Common myeloid progenitor, CD34-positive (primary cell): ENCODE data around the gene A3GALT2.

ENCODE experiments used
- CTCF ChIA-PET: fragments of 350-600 bp; sonication (Branson Sonifier 250); formaldehyde crosslinking; loops from one replicate; lab custom pipeline; 2021; ENCODE audit warnings: antibody characterized with exemption; lab: Charles Lee
- POLR2A ChIA-PET: fragments of 350-600 bp; sonication (Branson Sonifier 250); formaldehyde crosslinking; loops from one replicate; lab custom pipeline; 2021; ENCODE audit warnings: antibody characterized with exemption; lab: Charles Lee
- DNase-seq, 3 donors: peaks; one replicate each; pipeline versions ENCODE4 v3.0.0 to v3.0.0-alpha.2; 2013
- H3K27ac ChIP-seq, 2 experiments: 1 replicate in 1 of 2; 2 replicates in 1 of 2; pipeline ENCODE4 v1.7.0; 2013; ENCODE audit warnings: inconsistent platforms in 2 of 2, low read length in 2 of 2, mild to moderate bottlenecking in 2 of 2, low read depth in 1 of 2, moderate library complexity in 1 of 2; ENCODE audit not compliant: severe bottlenecking in 2 of 2, insufficient read depth in 1 of 2, poor library complexity in 1 of 2
- H3K27me3 ChIP-seq, 5 experiments: replicated peaks in 2 of 5; 1 replicate in 3 of 5; 2 replicates in 2 of 5; pipeline versions ENCODE4 v1.6.1 to v1.7.0; 2013; ENCODE audit warnings: low read length in 4 of 5, mild to moderate bottlenecking in 2 of 5, moderate library complexity in 2 of 5, inconsistent platforms in 1 of 5; ENCODE audit not compliant: insufficient read depth in 5 of 5, control insufficient read depth in 4 of 5
- H3K36me3 ChIP-seq, 4 experiments: 1 replicate in 2 of 4; 2 replicates in 2 of 4; pipeline versions ENCODE4 v1.6.1 to v1.7.0; 2013; ENCODE audit warnings: low read length in 3 of 4, control low read depth in 1 of 4, mild to moderate bottlenecking in 1 of 4; ENCODE audit not compliant: control insufficient read depth in 4 of 4, insufficient read depth in 4 of 4
- H3K4me1 ChIP-seq, 4 experiments: 1 replicate in 3 of 4; 2 replicates in 1 of 4; pipeline versions ENCODE4 v1.6.1 to v1.7.1; 2013; ENCODE audit warnings: low read length in 3 of 4, mild to moderate bottlenecking in 3 of 4, control low read depth in 1 of 4, inconsistent platforms in 1 of 4, moderate library complexity in 1 of 4; ENCODE audit not compliant: control insufficient read depth in 4 of 4, insufficient read depth in 4 of 4; ENCODE audit errors: control extremely low read depth in 1 of 4
- H3K4me3 ChIP-seq, 7 experiments: 1 replicate in 4 of 7; 2 replicates in 3 of 7; pipeline versions ENCODE4 v1.5.1 to v1.7.0; 2013; ENCODE audit warnings: mild to moderate bottlenecking in 7 of 7, low read length in 6 of 7, moderate library complexity in 6 of 7, inconsistent platforms in 2 of 7, low read depth in 2 of 7, control low read depth in 1 of 7; ENCODE audit not compliant: insufficient read depth in 4 of 7, control insufficient read depth in 1 of 7; ENCODE audit errors: extremely low read depth in 1 of 7
- H3K9me3 ChIP-seq, 5 experiments: 1 replicate in 4 of 5; 2 replicates in 1 of 5; pipeline versions ENCODE4 v1.6.1 to v1.7.1; 2013; ENCODE audit warnings: low read length in 4 of 5, mild to moderate bottlenecking in 2 of 5, inconsistent platforms in 1 of 5, low read depth in 1 of 5, moderate library complexity in 1 of 5; ENCODE audit not compliant: control insufficient read depth in 4 of 5, insufficient read depth in 2 of 5; ENCODE audit errors: control extremely low read depth in 1 of 5
- WGBS: methylation state at CpG from one replicate; pipeline ENCODE4 v1.1.5; 2013; ENCODE audit not compliant: insufficient coverage; 5-methylcytosine and 5-hydroxymethylcytosine counted together

Gene A3GALT2

GRCh38 chr1:33319186-33319948 lies 1.5 kb downstream of the A3GALT2 start:
- Histone ChIP-seq H3K4me3 (no peak overlapping the region), H3K36me3 (peaks cover 8 to 18% (median 13%) of the 10 kb centered on the region in 4 experiments), H3K27me3 (no peaks in the 10 kb centered on the region), H3K9me3 (no peaks in the 10 kb centered on the region), H3K4me1 (peaks cover 0 to 4% (median 0%) of the 10 kb centered on the region in 4 experiments), H3K27ac (no peak overlapping the region)
- WGBS = 96% methylated on average over 8 of the region's 9 CpGs
- no peak for DNase-seq
- ChIA-PET CTCF (interaction anchor here (1.0 to 1.9 kb wide), 3 partner anchors 23 to 136 kb away, joined by 3 to 10 read pairs (median 3); no protein-coding TSS in a partner anchor), POLR2A (no interaction called here)

GRCh38 chr1:33317946-33318345 lies 3.0 kb downstream of the A3GALT2 start:
- Histone ChIP-seq H3K4me1 (peaks cover 0 to 4% (median 0%) of the 10 kb centered on the region in 4 experiments), H3K4me3 (no peak overlapping the region), H3K27ac (no peak overlapping the region), H3K9me3 (no peaks in the 10 kb centered on the region), H3K36me3 (peaks cover 0 to 3% (median 3%) of the 10 kb centered on the region in 4 experiments), H3K27me3 (no peaks in the 10 kb centered on the region)
- ChIA-PET POLR2A (no interaction called here), CTCF (no interaction called here)
- DNase-seq = no peak
- 42% methylated on average over 2 of the region's 6 CpGs for WGBS

GRCh38 chr1:33317354-33317753 lies 3.5 kb downstream of the A3GALT2 start:
- Histone ChIP-seq H3K27ac (no peak overlapping the region), H3K9me3 (no peaks in the 10 kb centered on the region), H3K27me3 (no peaks in the 10 kb centered on the region), H3K4me1 (peaks cover 0 to 4% (median 0%) of the 10 kb centered on the region in 4 experiments), H3K4me3 (no peak overlapping the region), H3K36me3 (no peaks in the 10 kb centered on the region)
- POLR2A ChIA-PET = interaction anchor here (0.7 kb wide), 1 partner anchor 33 kb away, joined by 3 read pairs; no protein-coding TSS in a partner anchor
- CTCF ChIA-PET = no interaction called here
- 0% methylated on average over 1 of the region's 1 CpG for WGBS
- DNase-seq = no peak

- Histone ChIP-seq H3K27me3 (no peaks in the 10 kb centered on the region), H3K27ac (no peak overlapping the region), H3K4me1 (peaks cover 0 to 4% (median 0%) of the 10 kb centered on the region in 4 experiments), H3K9me3 (no peaks in the 10 kb centered on the region), H3K36me3 (no peaks in the 10 kb centered on the region), H3K4me3 (no peak overlapping the region)
- no CpG with 5 or more reads among the region's 2 CpGs for WGBS
- no peak for DNase-seq
- ChIA-PET CTCF (no interaction called here), POLR2A (interaction anchor here (0.7 kb wide), 1 partner anchor 34 kb away, joined by 3 read pairs; no protein-coding TSS in a partner anchor)
These were observed 4.3 kb downstream of the A3GALT2 start for GRCh38 chr1:33316601-33317000.

- no peaks in the 10 kb centered on the region for H3K9me3 ChIP-seq
- CTCF ChIA-PET = interaction anchor here (2.4 kb wide), 1 partner anchor 19 kb away, joined by 9 read pairs; no protein-coding TSS in a partner anchor
- no peaks in the 10 kb centered on the region for H3K36me3 ChIP-seq
- no peak for DNase-seq
- H3K27ac ChIP-seq = no peak overlapping the region
- POLR2A ChIA-PET = no interaction called here
- WGBS = 96% methylated on average over 7 of the region's 9 CpGs
- peaks cover 0 to 4% (median 0%) of the 10 kb centered on the region in 4 experiments for H3K4me1 ChIP-seq
- no peaks in the 10 kb centered on the region for H3K27me3 ChIP-seq
- no peak overlapping the region for H3K4me3 ChIP-seq
These were observed 6.5 kb downstream of the A3GALT2 start for GRCh38 chr1:33314416-33314815.

- DNase-seq = no peak
- CTCF ChIA-PET = interaction anchor here (0.6 to 2.4 kb wide), 3 partner anchors 10 to 225 kb away, joined by 3 to 9 read pairs (median 4); no protein-coding TSS in a partner anchor
- Histone ChIP-seq H3K9me3 (no peaks in the 10 kb centered on the region), H3K4me3 (no peak overlapping the region), H3K27me3 (peaks cover 0 to 4% (median 0%) of the 10 kb centered on the region in 5 experiments), H3K4me1 (peaks cover 0 to 4% (median 0%) of the 10 kb centered on the region in 4 experiments), H3K27ac (no peak overlapping the region), H3K36me3 (no peaks in the 10 kb centered on the region)
- POLR2A ChIA-PET = interaction anchor here (0.8 kb wide), 1 partner anchor 99 kb away, joined by 4 read pairs; no protein-coding TSS in a partner anchor
- 100% methylated on average over 4 of the region's 5 CpGs for WGBS
These were observed 8.5 kb downstream of the A3GALT2 start for GRCh38 chr1:33312413-33312749.
